SK-N-SH (cell line): ENCODE data around the gene LTBP1. TPM values are rescaled to one million over a fixed set of nuclear protein-coding genes. Genes with fewer than 3 reads are reported as not detected.
A peak's percentile ranks its signal among the peaks of the same experiment; 100 is the strongest.

Source experiments
- CTCF ChIA-PET: fragments of 300-600, 350-600 bp; formaldehyde crosslinking; extraction: SDS; loops from one replicate; lab custom pipeline; 2021; lab: Yijun Ruan, JAX
- POLR2A ChIA-PET: fragments of 350-600 bp; sonication (Branson Sonifier 250); formaldehyde crosslinking; extraction: SDS; loops from one replicate; lab custom pipeline; 2020; ENCODE audit warnings: antibody characterized with exemption, inconsistent platforms; lab: Yijun Ruan, JAX
- DNase-seq: peaks from one replicate; pipeline ENCODE4 v3.0.0; 2012
- H2AFZ ChIP-seq: fragments of 200-600 bp; sonication (generic); 2 replicates; pipeline ENCODE4 v1.8.1; 2016; ENCODE audit warnings: antibody characterized with exemption, mild to moderate bottlenecking, low read depth
- H3F3A ChIP-seq: fragments of 200-600 bp; sonication (generic); replicated peaks from 2 replicates; pipeline ENCODE3; 2016; ENCODE audit warnings: antibody characterized with exemption, mild to moderate bottlenecking; ENCODE audit not compliant: insufficient read depth
- H3K27ac ChIP-seq, 2 experiments: fragments of 200-500 bp in 1 of 2; fragments of 200-600 bp in 1 of 2; sonication (Bioruptor generic) in 1 of 2; sonication (generic), shearing (Covaris generic) in 1 of 2; 2 replicates each; pipeline versions ENCODE4 v1.5.1 to v1.6.1; 2014 to 2016; ENCODE audit warnings: low read depth in 2 of 2, inconsistent platforms in 1 of 2, low read length in 1 of 2, mild to moderate bottlenecking in 1 of 2, mixed read lengths in 1 of 2
- H3K27me3 ChIP-seq: fragments of 200-600 bp; sonication (generic), shearing (Covaris generic); 2 replicates; pipeline ENCODE4 v1.6.1; 2016; ENCODE audit warnings: mixed run types; ENCODE audit not compliant: insufficient read depth
- H3K36me3 ChIP-seq, 2 experiments: fragments of 200-500 bp in 1 of 2; fragments of 200-600 bp in 1 of 2; sonication (Bioruptor generic) in 1 of 2; sonication (generic) in 1 of 2; replicated peaks in 1 of 2; 2 replicates each; pipeline versions ENCODE3 to v1.5.1; 2014 to 2016; ENCODE audit warnings: low read length in 1 of 2, mild to moderate bottlenecking in 1 of 2; ENCODE audit not compliant: insufficient read depth in 2 of 2, control insufficient read depth in 1 of 2
- H3K4me1 ChIP-seq, 2 experiments: fragments of 200-500 bp in 1 of 2; fragments of 200-600 bp in 1 of 2; sonication (Bioruptor generic) in 1 of 2; sonication (generic), shearing (Covaris generic) in 1 of 2; 2 replicates each; pipeline versions ENCODE4 v1.5.1 to v1.6.1; 2014 to 2016; ENCODE audit warnings: low read depth in 1 of 2, low read length in 1 of 2, mixed run types in 1 of 2; ENCODE audit not compliant: insufficient read depth in 2 of 2, control insufficient read depth in 1 of 2
- H3K4me2 ChIP-seq: fragments of 200-600 bp; sonication (generic), shearing (Covaris generic); 2 replicates; pipeline ENCODE4 v1.6.1; 2017; ENCODE audit warnings: mixed run types
- H3K4me3 ChIP-seq, 2 experiments: fragments of 200-500 bp in 1 of 2; fragments of 200-600 bp in 1 of 2; sonication (Bioruptor generic) in 1 of 2; sonication (generic), shearing (Covaris generic) in 1 of 2; 2 replicates each; pipeline versions ENCODE4 v1.5.1 to v1.8.1; 2014 to 2016; ENCODE audit warnings: low read depth in 2 of 2, inconsistent platforms in 1 of 2, low read length in 1 of 2, mild to moderate bottlenecking in 1 of 2, mixed read lengths in 1 of 2, moderate library complexity in 1 of 2
- H3K79me2 ChIP-seq: fragments of 200-600 bp; sonication (generic); 2 replicates; pipeline ENCODE4 v1.8.1; 2017; ENCODE audit warnings: mild to moderate bottlenecking; ENCODE audit not compliant: insufficient read depth
- H3K9ac ChIP-seq: fragments of 200-600 bp; sonication (generic); 2 replicates; pipeline ENCODE4 v1.6.1; 2017; ENCODE audit warnings: mixed run types
- H3K9me2 ChIP-seq: fragments of 200-600 bp; sonication (generic); 2 replicates; pipeline ENCODE4 v1.6.1; 2017; ENCODE audit warnings: mixed run types
- H3K9me3 ChIP-seq: fragments of 200-600 bp; sonication (generic); 2 replicates; pipeline ENCODE4 v1.6.1; 2017; ENCODE audit warnings: mixed run types, mild to moderate bottlenecking, moderate library complexity
- H4K20me1 ChIP-seq: fragments of 200-600 bp; sonication (generic); 2 replicates; pipeline ENCODE4 v1.6.1; 2017; ENCODE audit warnings: mild to moderate bottlenecking, mixed run types; ENCODE audit not compliant: insufficient read depth
- EP300 ChIP-seq, 2 experiments: IDR thresholded peaks; 2 replicates each; pipeline versions ENCODE4 v1.4.0 to v1.6.1; 2012; ENCODE audit warnings: borderline replicate concordance in 1 of 2, low read depth in 1 of 2, low read length in 1 of 2
- FOSL2 ChIP-seq: IDR thresholded peaks from 2 replicates; pipeline ENCODE4 v1.4.0; 2012; ENCODE audit warnings: low read depth, mild to moderate bottlenecking, moderate library complexity, borderline replicate concordance
- FOXM1 ChIP-seq: IDR thresholded peaks from 2 replicates; pipeline ENCODE4 v1.4.0; 2012; ENCODE audit warnings: low read depth, mild to moderate bottlenecking
- GATA2 ChIP-seq: sonication (generic); formaldehyde crosslinking; IDR thresholded peaks from 2 replicates; pipeline ENCODE4 v1.5.0; 2020; ENCODE audit warnings: mild to moderate bottlenecking, missing genetic modification reagents
- IRF3 ChIP-seq: fragments of 150-350 bp; IDR thresholded peaks from 2 replicates; pipeline ENCODE4 v1.6.1; 2016; ENCODE audit warnings: mild to moderate bottlenecking, low read depth, low read length
- JUND ChIP-seq: IDR thresholded peaks from 2 replicates; pipeline ENCODE4 v1.4.0; 2012
- MXI1 ChIP-seq: IDR thresholded peaks from 2 replicates; pipeline ENCODE4 v1.6.1; 2012; ENCODE audit warnings: mild to moderate bottlenecking, low read depth, low read length, improper control_type of control experiment
- NFIC ChIP-seq: IDR thresholded peaks from 2 replicates; pipeline ENCODE4 v1.4.0; 2012; ENCODE audit warnings: borderline replicate concordance
- POLR2AphosphoS5 ChIP-seq: IDR thresholded peaks from 2 replicates; pipeline ENCODE4 v1.6.1; 2012; ENCODE audit warnings: low read depth, low read length
- RAD21 ChIP-seq: IDR thresholded peaks from 2 replicates; pipeline ENCODE4 v1.6.1; 2012; ENCODE audit warnings: mild to moderate bottlenecking, low read length
- RXRA ChIP-seq: IDR thresholded peaks from 2 replicates; pipeline ENCODE4 v1.4.0; 2012; ENCODE audit warnings: low read depth, mild to moderate bottlenecking, borderline replicate concordance
- TCF12 ChIP-seq: IDR thresholded peaks from 2 replicates; pipeline ENCODE4 v1.4.0; 2012
- TEAD4 ChIP-seq: IDR thresholded peaks from 2 replicates; pipeline ENCODE4 v1.4.0; 2012; ENCODE audit warnings: mild to moderate bottlenecking, borderline replicate concordance; ENCODE audit not compliant: insufficient read depth
- YY1 ChIP-seq: IDR thresholded peaks from 2 replicates; pipeline ENCODE4 v1.4.0; 2012; ENCODE audit warnings: low read depth, mild to moderate bottlenecking
- WGBS: methylation state at CpG from one replicate; pipeline ENCODE4 v1.1.6; 2017; ENCODE audit warnings: low lambda C conversion rate; 5-methylcytosine and 5-hydroxymethylcytosine counted together
- polyA plus RNA-seq, 3 experiments: library from polyadenylated mRNA; depleted of rRNA; stranded (reverse); fragments of >200 nt; gene quantifications; 2 replicates each; pipeline ENCODE4 v1.2.3, GENCODE V29; 2012

The LTBP1 gene
- polyA plus RNA-seq, 1 of the 3 experiments (the other 2 are of a cell fraction) = 467 TPM

- Histone ChIP-seq H3K4me1 (peaks cover 2 to 28% of the 10 kb centered on the region in 2 experiments), H3K79me2 (peaks cover 58% of the 10 kb centered on the region), H3K36me3 (peaks cover 0 to 14% of the 10 kb centered on the region in 2 experiments), H3K4me2 (peak overlapping the region; percentile 74), H3K9me2 (no peaks in the 10 kb centered on the region), H4K20me1 (no peaks in the 10 kb centered on the region), H3K4me3 (peak overlapping the region; percentile 68 to 72), H3K9me3 (no peaks in the 10 kb centered on the region), H3K27ac (peak overlapping the region; percentile 77 to 86), H3K27me3 (no peaks in the 10 kb centered on the region), H2AFZ (no peak overlapping the region), H3F3A (peaks cover 50% of the 10 kb centered on the region), H3K9ac (peak overlapping the region; percentile 77)
- 25% methylated on average over 13 of the region's 13 CpGs for WGBS
- TF ChIP-seq YY1 (peak; percentile 10; the same call in 1 of the 2 replicates), TEAD4 (no peak), JUND (no peak), GATA2 (no peak)
- ChIA-PET POLR2A (no interaction called here), CTCF (interaction anchor here (1.5 kb wide), 1 partner anchor 10 kb away, joined by 4 read pairs; no protein-coding TSS in a partner anchor)
- DNase-seq = no peak
These were observed 188.2 kb downstream of the LTBP1 start for GRCh38 chr2:33134791-33135560.

GRCh38 chr2:33135645-33136044 lies 188.9 kb downstream of the LTBP1 start:
- POLR2A ChIA-PET = no interaction called here
- WGBS = 23% methylated on average over 4 of the region's 4 CpGs
- H3K27ac ChIP-seq = peak overlapping the region; percentile 77 to 86

GRCh38 chr2:33136056-33136455 lies 189.3 kb downstream of the LTBP1 start:
- POLR2A ChIA-PET = no interaction called here
- no peak for DNase-seq
- H3K9me3 ChIP-seq = no peaks in the 10 kb centered on the region
- TF ChIP-seq NFIC = peak; percentile 60
- TF ChIP-seq EP300 (IDR thresholded peaks at IDR 0.05; ENCODE audit: borderline replicate concordance in 1 of 2, low read depth in 1 of 2, low read length in 1 of 2) = 0 out of 4 replicates have a peak, but pooled peaks of 1 of the 2 experiments have one; percentile 14
- TF ChIP-seq RXRA = no peak
- TF ChIP-seq FOSL2 = peak; percentile 2; the same call in 1 of the 2 replicates
- no peak for TF ChIP-seq FOXM1
- TF ChIP-seq RAD21 = no peak
- peaks cover 0 to 19% of the 10 kb centered on the region in 2 experiments for H3K4me1 ChIP-seq
- H3K27me3 ChIP-seq = no peaks in the 10 kb centered on the region
- CTCF ChIA-PET = no interaction called here
- peak overlapping the region; percentile 77 for H3K9ac ChIP-seq
- peak overlapping the region; percentile 77 to 86 for H3K27ac ChIP-seq
- H3K4me2 ChIP-seq = peak overlapping the region; percentile 74
- WGBS = 20% methylated on average over 4 of the region's 4 CpGs
- no peaks in the 10 kb centered on the region for H4K20me1 ChIP-seq
- no peak overlapping the region for H2AFZ ChIP-seq
- H3K79me2 ChIP-seq = peaks cover 69% of the 10 kb centered on the region
- H3F3A ChIP-seq = peaks cover 47% of the 10 kb centered on the region
- peak overlapping the region; percentile 68 to 72 for H3K4me3 ChIP-seq
- H3K9me2 ChIP-seq = no peaks in the 10 kb centered on the region
- H3K36me3 ChIP-seq = peaks cover 0 to 18% of the 10 kb centered on the region in 2 experiments

More at GRCh38 chr2:33135645-33136044, 188.9 kb downstream of the LTBP1 start:
- no peak overlapping the region for H2AFZ ChIP-seq
- no peaks in the 10 kb centered on the region for H3K9me3 ChIP-seq
- CTCF ChIA-PET = no interaction called here
- H3K4me3 ChIP-seq = peak overlapping the region; percentile 68 to 72
- peaks cover under 1 to 23% of the 10 kb centered on the region in 2 experiments for H3K4me1 ChIP-seq
- peak overlapping the region; percentile 77 for H3K9ac ChIP-seq
- no peak for DNase-seq
- H3K4me2 ChIP-seq = peak overlapping the region; percentile 74
- H3K36me3 ChIP-seq = peaks cover 0 to 14% of the 10 kb centered on the region in 2 experiments
- TF ChIP-seq TCF12 (peak; percentile 12; the same call in 1 of the 2 replicates), IRF3 (no peak), POLR2AphosphoS5 (peak; percentile 13; the same call in 1 of the 2 replicates), MXI1 (no peak)
- no peaks in the 10 kb centered on the region for H3K9me2 ChIP-seq
- peaks cover 49% of the 10 kb centered on the region for H3F3A ChIP-seq
- no peaks in the 10 kb centered on the region for H3K27me3 ChIP-seq
- H3K79me2 ChIP-seq = peaks cover 65% of the 10 kb centered on the region
- H4K20me1 ChIP-seq = no peaks in the 10 kb centered on the region
